ENCODE measurements around the gene ARSK.
"Not testable (repeated sequence)": the region's sequence is repeated elsewhere in the genome, so short reads cannot be mapped to it uniquely, and the experiment has no call there.

Gene ARSK

GRCh38 chr5:95623706-95624105 is 68.8 kb downstream of the ARSK start:
- no peak for DNase-seq

- DNase-seq = no peak
These were observed 69.5 kb downstream of the ARSK start for GRCh38 chr5:95624368-95624767.

GRCh38 chr5:95626701-95627100 is 71.8 kb downstream of the ARSK start:
- DNase-seq = no peak

- DNase-seq = no peak
These were observed 73.3 kb downstream of the ARSK start for GRCh38 chr5:95627971-95628810.

GRCh38 chr5:95628933-95629332 is 74.0 kb downstream of the ARSK start:
- DNase-seq = no peak

- no peak for DNase-seq
These were observed 75.6 kb downstream of the ARSK start for GRCh38 chr5:95630394-95630917.

- no peak for DNase-seq
These were observed 76.5 kb downstream of the ARSK start for GRCh38 chr5:95631255-95631958.

- peak; percentile 75 for DNase-seq
These were observed 77.2 kb downstream of the ARSK start for GRCh38 chr5:95631991-95632675.

- DNase-seq = not testable (repeated sequence)
These were observed 78.0 kb downstream of the ARSK start for GRCh38 chr5:95632942-95633341.

- DNase-seq = no peak
These were observed 78.8 kb downstream of the ARSK start for GRCh38 chr5:95633671-95634070.

GRCh38 chr5:95634081-95634480 is 79.2 kb downstream of the ARSK start:
- DNase-seq = no peak

GRCh38 chr5:95638632-95639031 is 83.7 kb downstream of the ARSK start:
- no peak for DNase-seq

- DNase-seq = no peak
These were observed 86.9 kb downstream of the ARSK start for GRCh38 chr5:95641741-95642220.

GRCh38 chr5:95643152-95643551 is 88.3 kb downstream of the ARSK start:
- DNase-seq = no peak

GRCh38 chr5:95644351-95645042 is 89.6 kb downstream of the ARSK start:
- peak; percentile 63 for DNase-seq

- not testable (repeated sequence) for DNase-seq
These were observed 91.3 kb downstream of the ARSK start for GRCh38 chr5:95646226-95646568.

GRCh38 chr5:95646569-95647431 is 91.9 kb downstream of the ARSK start, which contains the start of gene RFESD:
TSS of gene RFESD (plus strand) at chr5:95646777. CDS start at chr5:95652272, 5,495 bp downstream.
- peak; percentile 98 for DNase-seq

GRCh38 chr5:95647886-95648860 is 93.3 kb downstream of the ARSK start:
- DNase-seq = no peak

GRCh38 chr5:95649274-95649673 is 94.4 kb downstream of the ARSK start:
- no peak for DNase-seq

Measured in stimulated activated CD4-positive, alpha-beta T cell treated with anti-CD3 and anti-CD28 coated beads, Interleukin-15, amount 100 ng/mL, for 24 hours (primary cell).